ENCODE measurements around the gene ATP2B1. TPM values are rescaled to one million over a fixed set of nuclear protein-coding genes. Genes with fewer than 3 reads are reported as not detected.

ATP2B1 gene
- total RNA-seq, 1 donor from 2014 or later, result 34.5 TPM

- Histone ChIP-seq H3K27me3 (ENCODE audit: low read depth) (no peaks in the 10 kb centered on the region), H3K9me3 (no peaks in the 10 kb centered on the region), H3K4me1 (peaks cover 51% of the 10 kb centered on the region), H3K36me3 (no peaks in the 10 kb centered on the region), H3K4me3 (no peak overlapping the region), H3K27ac (no peak overlapping the region)
- intact Hi-C loops (cut with DNase I), result no loop called here
- DNase-seq (no peak), ATAC-seq (peak in 1 of 2 donors; percentile 20)
- TF ChIP-seq CTCF (IDR thresholded peaks at IDR 0.05), result no peak
Measured at GRCh38 chr12:89695100-89695499, 13.5 kb downstream of the ATP2B1 start.

- ATAC-seq (no peak), DNase-seq (no peak)
- intact Hi-C loops (cut with DNase I), result no loop called here
- H3K4me1 ChIP-seq, result peaks cover 45% of the 10 kb centered on the region
- no peaks in the 10 kb centered on the region for H3K36me3 ChIP-seq
- H3K9me3 ChIP-seq, result no peaks in the 10 kb centered on the region
- H3K27ac ChIP-seq, result no peak overlapping the region
- no peak overlapping the region for H3K4me3 ChIP-seq
- TF ChIP-seq CTCF (IDR thresholded peaks at IDR 0.05), result no peak
- no peaks in the 10 kb centered on the region for H3K27me3 ChIP-seq (ENCODE audit: low read depth)
Measured at GRCh38 chr12:89694542-89694941, 14.1 kb downstream of the ATP2B1 start.

- Histone ChIP-seq H3K4me3 (no peak overlapping the region), H3K27me3 (ENCODE audit: low read depth) (no peaks in the 10 kb centered on the region), H3K9me3 (no peaks in the 10 kb centered on the region), H3K27ac (no peak overlapping the region), H3K4me1 (peaks cover 44% of the 10 kb centered on the region), H3K36me3 (no peaks in the 10 kb centered on the region)
- ATAC-seq (peak; percentile 17 to 85), DNase-seq (no peak)
- no peak for TF ChIP-seq CTCF (IDR thresholded peaks at IDR 0.05)
- intact Hi-C loops (cut with DNase I), result no loop called here
Measured at GRCh38 chr12:89693639-89694202, 14.9 kb downstream of the ATP2B1 start.

GRCh38 chr12:89692439-89692838 is 16.2 kb downstream of the ATP2B1 start:
- Histone ChIP-seq H3K4me3 (no peak overlapping the region), H3K36me3 (no peaks in the 10 kb centered on the region), H3K27ac (no peak overlapping the region), H3K27me3 (ENCODE audit: low read depth) (no peaks in the 10 kb centered on the region), H3K9me3 (no peaks in the 10 kb centered on the region), H3K4me1 (peaks cover 44% of the 10 kb centered on the region)
- ATAC-seq (no peak), DNase-seq (no peak)
- no peak for TF ChIP-seq CTCF (IDR thresholded peaks at IDR 0.05)
- intact Hi-C loops (cut with DNase I), result no loop called here

- no peak for TF ChIP-seq CTCF (IDR thresholded peaks at IDR 0.05)
- Histone ChIP-seq H3K27ac (no peak overlapping the region), H3K4me1 (peaks cover 38% of the 10 kb centered on the region), H3K36me3 (no peaks in the 10 kb centered on the region), H3K9me3 (no peaks in the 10 kb centered on the region), H3K27me3 (ENCODE audit: low read depth) (no peaks in the 10 kb centered on the region), H3K4me3 (no peak overlapping the region)
- DNase-seq, result no peak
- intact Hi-C loops (cut with DNase I), result no loop called here
- ATAC-seq, result no peak
Measured at GRCh38 chr12:89691659-89692058, 17.0 kb downstream of the ATP2B1 start.

All from lower lobe of right lung (tissue), 2 donors.